Measurements from ENCODE around the gene IQGAP2.

GRCh38 chr5:76427206-76428140 is 24.4 kb downstream of the IQGAP2 start:
- TF ChIP-seq CTCF (conservative IDR thresholded peaks at IDR 0.05; ENCODE audit: low read length) (no peak), EZH2phosphoT487 (IDR thresholded peaks at IDR 0.05; ENCODE audit: borderline replicate concordance) (no peak)
